Activated T-cell treated with anti-CD3 and anti-CD28 coated beads, Interleukin-2, amount 50 U/mL, for 48 hours (primary cell): ENCODE results near the gene PTX3.
A peak's percentile ranks its signal among the peaks of the same experiment; 100 is the strongest.

Experiments
- DNase-seq, 2 experiments: peaks; one replicate each; pipeline ENCODE4 v3.0.0-alpha.2; 2020

The PTX3 gene

DNA sequence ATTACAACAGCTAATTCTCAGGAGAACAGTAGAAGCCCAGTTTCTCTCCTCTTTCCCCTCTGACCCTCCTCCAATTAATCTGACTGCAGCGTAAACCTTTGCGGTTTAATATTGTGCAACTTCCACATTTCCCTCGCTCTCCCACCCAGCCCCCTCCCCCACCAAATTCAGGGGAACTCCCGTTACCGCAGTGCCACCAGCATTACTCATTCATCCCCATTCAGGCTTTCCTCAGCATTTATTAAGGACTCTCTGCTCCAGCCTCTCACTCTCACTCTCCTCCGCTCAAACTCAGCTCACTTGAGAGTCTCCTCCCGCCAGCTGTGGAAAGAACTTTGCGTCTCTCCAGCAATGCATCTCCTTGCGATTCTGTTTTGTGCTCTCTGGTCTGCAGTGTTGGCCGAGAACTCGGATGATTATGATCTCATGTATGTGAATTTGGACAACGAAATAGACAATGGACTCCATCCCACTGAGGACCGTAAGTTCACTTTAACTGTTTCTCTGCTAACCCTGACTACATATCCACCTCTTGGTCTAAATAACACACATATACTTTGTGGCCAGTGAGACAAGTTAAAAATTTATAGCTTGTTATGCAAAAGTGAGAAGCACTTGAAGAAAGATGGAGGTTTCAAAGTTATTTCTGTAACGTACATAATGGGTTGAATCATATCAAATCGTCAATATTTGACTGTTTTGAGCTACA lies at the start of gene PTX3:
PTX3 (plus strand) TSS at position 268 of the 709 bp plus-strand sequence; CDS start at position 352, 84 bp downstream.
- DNase-seq = peak; percentile 18 to 22

DNA sequence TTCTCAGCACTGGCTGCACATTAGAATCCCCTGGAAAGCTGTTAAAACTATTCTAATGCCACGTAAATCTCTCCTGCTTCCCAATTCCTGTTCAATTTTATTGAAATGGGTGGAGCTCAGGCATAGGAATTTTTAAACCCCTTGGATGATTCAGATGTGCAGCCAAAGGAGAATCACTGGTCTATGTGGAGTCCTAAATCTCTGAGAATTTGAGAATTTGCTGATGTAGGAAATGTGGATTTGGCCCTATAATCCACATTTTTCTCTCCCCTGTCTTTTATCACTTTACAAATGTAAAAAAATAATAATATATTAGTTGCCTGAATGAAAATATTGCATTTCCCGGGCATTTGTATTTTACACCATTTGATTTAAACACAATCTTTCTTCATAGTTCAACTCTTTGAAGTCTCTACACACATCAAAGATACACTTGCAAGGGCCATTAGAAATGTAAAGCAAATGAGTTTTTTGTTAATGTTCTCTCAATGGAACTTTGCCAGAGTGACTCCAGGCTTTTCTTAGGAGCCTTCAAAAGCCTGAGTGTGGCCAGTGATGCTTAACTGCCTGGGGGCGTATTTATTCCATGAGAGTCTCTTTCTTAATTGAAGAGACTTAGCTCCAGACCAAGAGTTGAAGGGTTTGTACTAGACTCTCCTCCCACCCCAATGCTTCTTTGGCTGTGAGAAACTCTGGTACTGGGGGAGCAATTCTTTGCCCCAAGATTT lies 48.8 kb upstream of the PTX3 start:
- DNase-seq = no peak

DNA sequence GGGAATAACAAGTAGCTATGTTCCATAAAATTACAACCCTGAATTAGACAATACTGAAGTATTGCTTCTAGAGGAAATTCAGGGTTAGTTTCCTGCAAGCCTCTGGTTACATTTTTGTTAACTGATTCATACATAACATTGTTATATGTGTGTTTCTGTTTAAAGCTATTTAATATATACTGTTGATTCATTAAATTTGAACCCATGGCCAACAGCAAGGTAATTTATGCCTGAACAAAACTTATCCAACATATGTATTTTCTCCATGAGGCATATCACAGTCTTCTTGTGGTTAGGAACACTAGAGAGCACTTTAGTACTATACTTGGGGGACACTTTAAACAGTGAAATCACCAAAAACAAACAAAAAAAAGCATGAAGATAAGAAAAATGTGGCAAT lies 47.7 kb upstream of the PTX3 start:
- DNase-seq = no peak

DNA sequence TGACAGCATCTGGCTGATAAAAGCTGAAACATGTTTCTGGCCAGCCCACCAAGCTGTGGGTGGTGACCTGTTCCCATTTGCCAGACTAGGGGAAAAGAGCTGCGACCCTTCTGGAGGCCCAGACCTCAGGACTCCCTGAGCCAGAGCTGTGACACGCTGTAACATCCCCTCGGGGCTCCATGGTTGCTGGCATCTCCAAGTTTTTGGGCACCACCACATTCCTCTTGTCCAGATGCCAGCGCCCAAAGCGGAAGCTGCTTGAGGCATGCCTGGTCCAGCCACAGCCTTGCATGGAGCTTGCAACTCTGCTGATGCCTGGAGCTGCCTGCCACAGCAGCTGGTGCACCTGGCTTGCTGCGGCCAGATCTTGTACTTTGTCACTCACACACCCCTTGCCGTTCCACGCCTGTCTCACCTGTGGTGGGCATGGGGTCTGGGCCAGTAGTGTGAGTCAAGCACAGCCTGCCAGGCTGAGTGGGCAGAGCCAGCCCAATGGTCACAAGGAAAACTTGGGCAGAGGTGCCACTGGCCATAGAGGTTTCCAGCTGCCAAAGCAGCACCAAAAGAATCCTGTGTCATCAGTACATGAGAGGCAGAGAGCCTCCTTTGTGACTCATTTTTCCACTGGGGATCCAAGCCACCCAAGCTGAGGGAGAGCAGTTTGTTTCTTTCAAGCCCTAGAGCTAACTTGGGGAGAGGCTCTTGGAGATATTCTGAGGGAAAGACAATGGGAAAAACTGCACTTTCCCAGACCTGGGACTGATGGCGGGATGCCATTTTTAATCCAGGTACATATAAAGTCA lies 45.7 kb upstream of the PTX3 start:
- no peak for DNase-seq

DNA sequence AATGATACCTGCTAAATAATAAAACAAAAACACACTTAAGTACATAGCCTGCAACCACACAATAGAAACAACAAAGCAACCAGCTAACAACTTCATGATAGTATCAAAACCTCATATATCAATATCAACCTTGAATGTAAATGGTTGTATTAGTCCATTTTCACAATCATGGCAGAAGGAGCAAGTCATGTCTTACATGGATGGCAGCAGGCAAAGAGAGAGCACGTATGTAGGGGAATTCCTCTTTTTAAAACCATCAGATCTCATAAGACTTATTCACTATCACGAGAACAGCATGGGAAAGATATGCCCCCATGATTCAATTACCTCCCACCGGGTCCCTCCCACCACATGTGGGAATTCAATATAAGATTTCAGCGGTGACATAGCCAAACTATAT lies 44.5 kb upstream of the PTX3 start:
- DNase-seq = no peak

DNA sequence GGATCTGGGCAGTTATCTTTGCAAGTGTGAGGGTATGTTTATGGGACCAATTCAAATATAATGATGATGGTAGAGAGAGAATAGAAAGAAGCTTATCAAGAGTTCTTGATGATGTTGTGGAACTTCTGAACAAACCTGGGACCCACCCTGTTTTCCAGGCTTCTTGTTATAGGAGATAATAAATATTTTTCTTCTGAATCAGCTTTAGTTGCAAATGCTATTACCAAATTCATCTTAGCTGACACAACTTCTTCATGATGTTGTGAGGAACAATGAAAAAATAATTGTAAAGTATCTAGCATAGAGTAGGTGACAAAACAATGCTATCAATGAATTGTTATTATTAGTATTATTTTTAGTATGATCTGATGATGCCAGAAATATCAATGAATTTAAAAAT lies 43.5 kb upstream of the PTX3 start:
- DNase-seq = no peak

DNA sequence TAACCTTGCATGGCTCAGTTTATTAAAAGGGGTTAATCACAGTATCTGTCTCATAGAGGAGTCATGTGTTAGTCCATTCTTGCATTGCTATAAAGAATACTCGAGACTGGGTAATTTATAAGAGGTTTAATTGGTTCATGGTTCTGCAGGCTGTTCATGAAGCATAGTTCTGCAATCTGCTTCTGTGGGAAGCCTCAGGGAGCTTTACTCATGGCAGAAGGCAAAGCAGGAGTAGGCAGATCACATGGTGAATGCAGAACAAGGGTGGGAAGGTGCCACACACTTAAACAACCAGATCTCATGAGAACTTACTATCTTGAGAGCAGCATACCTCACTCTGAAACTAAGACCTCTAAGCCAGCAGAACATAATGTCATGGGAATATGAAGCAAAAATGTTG lies 42.2 kb upstream of the PTX3 start:
- no peak for DNase-seq

DNA sequence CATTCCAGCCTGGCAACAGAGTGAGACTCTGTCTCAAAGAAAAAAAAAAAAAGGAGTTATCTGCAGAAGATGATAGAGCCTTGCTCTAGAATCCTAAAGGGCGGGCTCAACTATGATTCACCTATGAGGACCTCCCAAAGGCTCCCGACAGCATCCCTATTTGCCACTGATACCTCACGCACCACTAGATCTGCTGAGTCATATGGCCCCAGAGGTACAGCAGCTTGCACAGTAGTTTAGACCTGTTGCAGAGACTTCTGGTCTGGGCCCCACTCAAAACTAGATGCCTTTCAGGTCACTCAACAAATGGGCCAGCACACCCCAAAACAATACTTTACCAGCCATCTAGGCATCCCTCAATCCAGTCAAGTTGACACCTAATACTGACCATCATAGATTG lies 38.1 kb upstream of the PTX3 start:
- no peak for DNase-seq

DNA sequence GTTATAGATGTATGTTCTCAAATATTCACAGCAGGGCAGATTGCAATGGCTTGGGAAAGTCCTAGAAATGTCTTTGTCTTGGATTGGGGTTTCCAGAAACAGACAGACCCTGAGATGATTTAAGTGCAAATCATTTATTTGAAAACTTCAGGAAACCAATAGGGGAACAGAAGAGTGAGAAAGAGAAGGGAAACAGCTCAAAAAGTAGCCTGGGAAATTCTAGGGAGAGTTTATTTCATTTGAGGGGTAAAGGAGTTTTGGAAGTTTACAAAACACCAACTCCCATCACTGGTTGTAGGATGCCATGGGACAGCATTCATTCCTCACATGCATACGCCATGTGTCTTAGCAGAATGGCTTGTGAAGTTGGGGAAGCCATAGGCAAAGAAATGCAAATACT lies 32.3 kb upstream of the PTX3 start:
- DNase-seq = no peak

DNA sequence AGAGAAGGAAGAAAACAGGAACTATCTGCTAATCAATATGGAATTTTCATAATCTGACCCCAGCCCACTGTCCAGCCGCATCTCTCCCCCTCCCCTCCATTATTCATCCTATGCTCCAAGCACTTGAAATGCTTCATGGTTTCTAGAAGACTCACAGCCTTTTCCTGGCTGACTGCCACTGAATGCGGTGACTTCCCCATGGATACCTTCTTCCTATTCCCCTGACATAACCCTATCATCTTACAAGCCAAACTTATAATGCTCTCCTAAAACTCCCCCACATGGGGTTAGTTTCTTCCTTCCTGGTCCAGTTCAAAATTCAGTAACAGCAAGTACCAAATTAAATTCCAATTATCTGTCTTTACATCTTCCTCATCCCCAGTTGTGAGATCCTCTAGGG lies 31.2 kb upstream of the PTX3 start:
- no peak for DNase-seq

DNA sequence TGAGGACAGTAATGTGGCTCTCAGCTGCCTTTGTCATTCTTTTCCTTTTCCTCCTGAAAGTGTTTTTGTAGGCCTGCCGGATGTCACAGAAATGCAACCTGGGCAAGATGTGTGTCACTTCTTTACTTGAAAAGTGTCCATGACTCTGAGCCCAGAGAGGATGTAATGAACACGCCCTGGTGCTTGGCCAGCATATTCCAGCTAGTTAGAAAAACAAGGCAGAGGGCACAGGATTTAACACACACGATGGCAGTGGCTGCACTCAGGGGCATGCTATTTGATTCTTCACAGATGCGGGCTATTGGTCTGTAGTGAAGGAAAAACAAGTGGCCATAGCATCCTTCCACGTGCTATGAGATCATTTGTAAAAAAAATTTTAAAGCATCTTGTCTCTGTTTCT lies 30.3 kb upstream of the PTX3 start:
- DNase-seq = no peak

DNA sequence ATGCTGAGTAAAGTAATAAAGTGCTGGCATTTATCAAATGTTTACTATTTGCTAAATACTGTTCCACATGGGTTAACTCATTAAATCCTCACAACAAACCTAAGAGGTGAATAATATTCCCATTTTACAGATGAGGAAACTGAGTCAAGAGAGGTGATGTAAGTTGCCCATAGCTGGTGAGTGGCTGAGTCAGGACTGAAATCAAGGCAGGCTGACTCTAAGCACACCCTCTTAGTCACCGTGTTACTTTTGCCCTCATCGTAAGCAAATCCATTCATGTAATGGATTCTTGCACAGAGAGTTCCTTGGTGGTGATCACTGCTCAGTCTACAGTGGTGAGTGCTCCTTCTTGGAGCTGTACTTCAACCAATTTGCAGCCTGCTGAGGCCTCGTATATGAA lies 28.9 kb upstream of the PTX3 start:
- no peak for DNase-seq

DNA sequence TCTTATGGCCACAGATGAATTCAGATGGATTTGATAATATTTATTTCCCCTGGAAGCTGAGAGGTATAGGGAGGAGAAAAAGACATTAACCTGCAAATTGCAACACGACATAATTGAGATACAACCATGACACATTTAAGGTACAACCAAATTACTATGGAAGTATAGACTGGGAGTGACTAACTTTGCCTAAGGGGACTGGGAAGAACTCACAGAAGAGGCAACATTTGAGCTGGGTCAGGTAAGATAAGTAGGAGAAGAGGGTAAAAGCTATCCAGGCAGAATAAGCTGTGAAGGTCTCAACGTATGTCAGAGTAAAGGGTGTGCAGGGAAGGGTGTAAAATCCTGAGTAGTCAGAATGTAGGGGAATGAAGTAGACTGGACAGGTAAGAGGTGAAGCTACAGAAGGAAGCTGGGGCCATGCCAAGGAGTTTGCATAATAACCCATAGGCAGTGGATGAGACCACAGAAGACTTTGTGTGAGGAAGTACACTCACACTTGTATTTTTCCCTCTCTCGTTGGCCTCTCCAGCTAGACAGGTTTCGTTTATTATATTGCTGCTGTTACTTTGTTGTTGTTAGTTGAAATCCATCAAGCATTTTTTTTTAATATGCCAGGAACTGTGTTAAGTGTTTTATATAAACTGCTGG lies 28.0 kb upstream of the PTX3 start:
- DNase-seq = no peak

DNA sequence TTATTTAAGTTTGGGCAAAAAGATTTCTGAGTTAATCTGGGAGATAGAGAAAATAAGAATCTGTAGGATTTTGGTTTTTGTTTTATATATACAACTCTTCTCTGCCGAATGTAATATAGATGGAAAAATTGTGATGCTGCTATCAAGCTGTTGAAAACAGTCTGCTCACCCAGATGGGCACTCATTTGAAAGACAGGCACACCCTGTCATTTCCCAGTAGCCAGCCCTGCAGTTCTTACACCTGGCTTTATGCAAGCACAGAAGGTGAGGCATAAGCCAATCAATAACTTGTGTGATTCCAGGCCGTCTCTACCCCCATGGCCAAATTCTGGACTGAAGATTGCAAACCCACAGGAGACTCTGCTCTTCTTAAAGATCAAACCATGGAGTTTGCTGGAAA lies 27.1 kb upstream of the PTX3 start:
- no peak for DNase-seq

DNA sequence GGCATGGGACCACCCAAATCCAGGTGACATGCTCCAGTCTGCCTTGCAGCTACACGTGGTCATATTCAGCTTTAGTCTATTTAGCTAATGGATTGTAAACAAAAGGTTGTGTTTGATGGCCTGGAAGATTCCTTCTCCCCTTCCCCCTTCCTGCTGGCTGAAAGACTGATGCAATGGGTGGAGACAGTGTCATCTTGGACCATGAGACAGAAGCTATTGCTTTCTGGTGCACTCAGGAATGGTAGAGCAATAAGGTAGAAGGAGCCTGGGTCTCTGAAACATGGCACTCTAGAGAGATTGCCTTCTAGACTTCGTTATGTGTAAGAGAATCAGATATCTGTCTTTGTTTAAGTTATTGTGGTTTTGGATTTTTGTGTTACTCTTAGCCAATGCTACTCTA lies 25.7 kb upstream of the PTX3 start:
- DNase-seq = no peak

DNA sequence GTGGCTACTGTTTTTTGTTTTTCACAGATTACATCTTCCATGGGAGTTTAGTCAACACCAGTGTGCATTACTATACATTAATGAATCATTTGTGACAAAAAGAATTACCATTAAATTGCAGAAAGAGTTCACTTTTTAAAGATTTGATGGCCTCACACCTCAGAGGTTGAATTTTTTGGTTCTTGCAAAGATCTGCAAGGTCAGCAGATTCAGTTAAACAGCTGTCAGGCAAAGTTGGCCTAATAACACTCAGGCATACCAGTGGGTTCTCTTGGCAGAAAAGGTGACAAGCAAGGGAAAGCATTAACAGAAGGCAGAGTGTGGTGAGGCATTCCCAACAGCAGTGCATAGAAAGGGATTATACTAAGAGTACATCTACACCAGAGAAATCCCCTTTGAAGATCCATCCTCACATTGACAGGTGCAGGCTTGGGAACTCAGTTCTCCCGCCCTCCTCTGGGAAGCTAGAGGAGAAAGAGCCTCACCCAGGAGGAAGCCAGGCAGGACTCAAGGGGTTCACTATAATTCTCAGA lies 24.3 kb upstream of the PTX3 start:
- no peak for DNase-seq

DNA sequence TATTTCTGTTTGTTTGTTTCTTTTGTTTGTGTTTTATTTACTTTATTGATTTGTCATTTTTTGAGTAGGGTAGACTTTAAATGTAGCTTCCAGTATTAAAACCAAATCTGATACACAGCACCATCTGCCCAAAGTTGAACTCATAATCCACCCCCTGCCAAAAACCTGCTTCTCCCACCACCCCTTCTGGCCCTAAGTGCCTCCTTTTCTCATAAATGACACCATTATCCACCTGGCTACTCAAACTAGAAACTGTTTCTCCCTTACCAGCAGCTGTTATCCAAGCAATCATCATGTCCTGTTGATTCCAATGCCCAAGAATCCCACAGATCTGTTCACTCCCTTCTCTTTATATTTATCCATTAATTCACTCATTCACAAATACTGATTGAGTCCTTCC lies 21.8 kb upstream of the PTX3 start:
- DNase-seq = no peak

DNA sequence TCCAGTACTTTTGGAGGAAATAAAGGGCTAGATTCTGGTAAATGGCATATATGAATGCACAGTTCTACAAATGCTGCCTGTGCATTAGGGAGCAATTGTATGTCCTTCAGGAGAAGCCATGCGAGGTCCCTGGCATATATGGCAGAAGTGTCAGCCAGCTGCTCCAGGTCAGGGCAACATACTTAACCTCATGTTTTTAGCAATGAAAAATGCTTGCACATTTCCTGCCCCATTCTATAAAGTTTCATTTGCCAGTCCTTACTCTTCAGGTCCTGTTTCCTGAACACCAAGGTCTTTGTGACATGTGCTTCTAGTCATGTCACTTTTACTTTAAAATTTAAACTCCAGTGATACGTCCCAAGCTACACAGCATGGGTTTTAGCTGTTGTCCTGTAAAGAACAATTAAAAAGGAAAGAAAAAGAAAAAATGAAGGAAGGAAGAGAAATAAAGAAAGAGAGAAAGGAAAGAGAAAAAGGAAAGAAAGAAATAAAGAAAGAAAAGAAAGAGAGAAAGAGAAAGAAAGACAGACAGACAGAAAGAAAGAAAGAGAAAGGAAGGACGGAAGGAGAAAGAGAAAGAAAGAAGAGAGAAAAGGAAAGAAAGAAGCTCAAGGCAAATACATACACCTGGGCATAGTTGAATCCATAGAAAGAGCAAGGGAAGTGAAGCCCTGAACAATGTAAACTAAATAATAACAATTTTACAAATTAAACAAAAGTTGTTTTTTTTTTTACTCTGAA lies 20.1 kb upstream of the PTX3 start:
- DNase-seq = no peak

DNA sequence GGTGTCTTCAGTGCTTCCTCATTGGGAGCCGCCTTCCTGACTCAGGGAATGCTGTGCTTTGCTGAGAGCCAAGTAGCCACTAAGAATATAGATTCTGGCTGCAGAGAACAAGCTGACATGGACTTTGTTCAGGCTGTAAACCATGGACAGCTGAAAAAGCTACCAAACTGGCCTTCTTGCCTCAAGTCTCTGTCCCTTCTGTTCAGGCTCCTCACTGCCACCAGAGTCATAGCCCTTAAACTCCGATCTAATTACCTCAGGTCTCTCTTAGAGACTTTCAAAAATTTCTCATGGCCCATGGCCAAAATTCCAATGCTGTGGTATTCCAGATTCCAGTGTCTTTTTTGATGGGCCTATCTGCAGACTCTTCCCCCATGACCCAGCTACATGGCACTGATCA lies 19.4 kb upstream of the PTX3 start:
- DNase-seq = no peak

DNA sequence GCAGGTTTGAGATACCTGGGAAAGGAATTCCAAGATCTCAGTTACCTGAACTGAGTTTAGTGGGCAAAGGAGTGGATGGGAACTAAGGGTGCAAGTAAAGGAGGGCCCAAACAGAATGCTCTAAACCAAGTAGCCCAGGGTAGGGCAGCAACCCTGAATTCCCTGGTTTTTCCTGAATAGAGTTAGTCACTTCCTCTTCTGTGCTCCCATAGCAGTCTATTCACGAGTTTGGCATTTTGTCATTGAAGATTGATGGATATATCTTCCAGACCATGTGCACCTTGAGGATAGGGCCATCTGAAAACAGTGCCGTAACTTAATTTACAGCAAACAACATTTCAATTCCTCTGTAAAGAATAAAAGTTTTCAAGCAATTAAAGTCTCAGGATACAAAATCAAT lies 18.5 kb upstream of the PTX3 start:
- no peak for DNase-seq

DNA sequence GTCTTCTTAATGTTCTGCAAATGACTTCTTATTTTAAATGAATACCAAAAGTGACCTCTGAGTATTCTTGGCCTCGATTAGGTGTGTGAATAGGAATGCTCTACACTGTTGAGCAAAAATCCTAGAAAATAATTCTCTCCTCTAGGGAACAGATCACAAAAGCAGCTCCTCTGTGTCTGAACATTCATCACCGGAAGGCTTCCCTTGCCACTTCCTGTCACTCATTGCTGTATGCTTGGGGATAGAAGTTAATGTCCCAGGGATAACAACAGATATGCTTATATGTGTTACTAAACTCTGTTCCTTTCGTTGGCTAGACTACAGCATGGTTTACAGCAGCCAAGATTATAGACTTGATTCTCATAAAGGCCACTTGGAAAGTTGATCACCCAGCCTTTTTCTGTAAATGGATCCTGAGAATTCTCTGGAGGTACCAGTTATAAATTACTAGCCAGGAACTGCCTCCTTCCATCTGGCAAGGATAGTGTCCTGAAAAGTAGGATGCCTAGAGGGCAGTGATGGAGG lies 16.0 kb upstream of the PTX3 start:
- no peak for DNase-seq

DNA sequence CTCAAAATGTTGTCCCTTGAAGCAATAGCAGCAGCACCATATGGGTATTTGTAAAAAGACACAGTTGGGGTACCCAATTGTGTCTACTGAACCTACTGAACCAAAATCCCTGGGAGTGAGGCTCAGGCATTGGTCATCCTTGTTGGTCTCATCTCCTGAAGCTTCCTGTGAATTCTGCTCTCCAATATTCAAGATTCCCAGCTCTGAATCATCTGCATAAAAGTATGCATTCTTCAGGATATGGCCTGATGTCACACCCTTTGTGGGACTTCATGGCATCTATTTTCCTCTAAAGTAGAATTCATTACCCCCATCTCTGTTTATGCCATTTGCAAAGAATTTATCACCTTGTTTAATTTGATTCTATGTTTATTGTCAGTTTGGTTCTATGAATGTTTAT lies 13.3 kb upstream of the PTX3 start:
- DNase-seq = no peak
